Heart left ventricle (tissue), 13 donors: Measurements from ENCODE around the gene KIF11.

Source experiments
- POLR2A ChIP-seq, 2 donors: fragments of 450-650 bp; IDR thresholded peaks; one replicate each; pipeline ENCODE4 v1.6.1; 2017; ENCODE audit warnings: antibody characterized with exemption in 2 of 2, mild to moderate bottlenecking in 2 of 2, moderate library complexity in 2 of 2
- TF ChIP-seq, protein P1 (sequence below), 12 donors: fragments of 200-600 bp; sonication (generic) in 4 of 12; IDR thresholded peaks; one replicate each; pipeline versions ENCODE4 v1.5.0 to v1.8.0; 2018 to 2022; ENCODE audit warnings: antibody characterized with exemption in 12 of 12, mild to moderate bottlenecking in 5 of 12
- donor health status: ischemic (EF 13 %, LVEDD 7.1; RV severe dilation, severe dysfunction).
- donor health status: DM: no; HTN: yes; CAD: no.
- donor health status: DM: no; HTN: no; CAD: no.
- donor health status: ischemic (EF 25% LVEDD 6.9; RV normal size, moderate dysfunction).
- donor health status: ischemic (EF 25% LVEDD 5.7; RV mildly dilated, moderate dysfunction).
- donor health status: ischemic (EF 35%, LVEDD 5.7; RV mildly dilated, moderate dysfunction).
- donor health status: nonischemic (EF 11% LVEDD 7.7; RV severe dilation, severe dysfunction).
- donor health status: DM: yes; HTN: yes; CAD: no.
- donor health status: PGD.
- donor health status: ischemic (EF 29% LVEDD 5.4; RV normal size, mild dysfunction).
- donor health status: nonischemic (EF 23%, LVEDD 6.1; RV moderate dilation, normal function).

DNA sequence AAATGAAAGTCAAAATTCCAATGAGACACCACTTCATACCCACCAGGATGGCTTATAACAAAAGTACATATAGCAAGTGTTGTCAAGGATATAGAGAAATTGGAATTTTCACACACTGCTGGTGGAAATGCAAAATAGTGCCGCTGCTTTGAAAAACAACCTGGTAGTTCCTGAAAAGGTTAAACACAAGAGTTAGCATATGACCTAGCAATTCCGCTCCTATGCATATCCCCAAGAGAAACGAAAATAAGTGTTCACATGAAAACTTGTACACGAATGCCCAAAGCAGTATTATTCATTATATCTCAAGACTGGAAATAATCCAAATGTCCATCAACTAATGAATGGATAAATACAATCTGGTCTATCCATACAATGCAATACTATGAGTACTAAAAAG lies 33.9 kb upstream of the KIF11 start:
- TF ChIP-seq, protein P1, sequence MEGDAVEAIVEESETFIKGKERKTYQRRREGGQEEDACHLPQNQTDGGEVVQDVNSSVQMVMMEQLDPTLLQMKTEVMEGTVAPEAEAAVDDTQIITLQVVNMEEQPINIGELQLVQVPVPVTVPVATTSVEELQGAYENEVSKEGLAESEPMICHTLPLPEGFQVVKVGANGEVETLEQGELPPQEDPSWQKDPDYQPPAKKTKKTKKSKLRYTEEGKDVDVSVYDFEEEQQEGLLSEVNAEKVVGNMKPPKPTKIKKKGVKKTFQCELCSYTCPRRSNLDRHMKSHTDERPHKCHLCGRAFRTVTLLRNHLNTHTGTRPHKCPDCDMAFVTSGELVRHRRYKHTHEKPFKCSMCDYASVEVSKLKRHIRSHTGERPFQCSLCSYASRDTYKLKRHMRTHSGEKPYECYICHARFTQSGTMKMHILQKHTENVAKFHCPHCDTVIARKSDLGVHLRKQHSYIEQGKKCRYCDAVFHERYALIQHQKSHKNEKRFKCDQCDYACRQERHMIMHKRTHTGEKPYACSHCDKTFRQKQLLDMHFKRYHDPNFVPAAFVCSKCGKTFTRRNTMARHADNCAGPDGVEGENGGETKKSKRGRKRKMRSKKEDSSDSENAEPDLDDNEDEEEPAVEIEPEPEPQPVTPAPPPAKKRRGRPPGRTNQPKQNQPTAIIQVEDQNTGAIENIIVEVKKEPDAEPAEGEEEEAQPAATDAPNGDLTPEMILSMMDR (IDR thresholded peaks at IDR 0.05), result no peak
- TF ChIP-seq POLR2A (IDR thresholded peaks at IDR 0.05), result no peak
